ENCODE results near the gene CEP83. TPM values are rescaled to one million over a fixed set of nuclear protein-coding genes. Genes with fewer than 3 reads are reported as not detected.
A peak's percentile ranks its signal among the peaks of the same experiment; 100 is the strongest.

Gene CEP83
- total RNA-seq, 4 donors from 2014 or later, result 6.7 to 21.2 (median 8.3) TPM

DNA sequence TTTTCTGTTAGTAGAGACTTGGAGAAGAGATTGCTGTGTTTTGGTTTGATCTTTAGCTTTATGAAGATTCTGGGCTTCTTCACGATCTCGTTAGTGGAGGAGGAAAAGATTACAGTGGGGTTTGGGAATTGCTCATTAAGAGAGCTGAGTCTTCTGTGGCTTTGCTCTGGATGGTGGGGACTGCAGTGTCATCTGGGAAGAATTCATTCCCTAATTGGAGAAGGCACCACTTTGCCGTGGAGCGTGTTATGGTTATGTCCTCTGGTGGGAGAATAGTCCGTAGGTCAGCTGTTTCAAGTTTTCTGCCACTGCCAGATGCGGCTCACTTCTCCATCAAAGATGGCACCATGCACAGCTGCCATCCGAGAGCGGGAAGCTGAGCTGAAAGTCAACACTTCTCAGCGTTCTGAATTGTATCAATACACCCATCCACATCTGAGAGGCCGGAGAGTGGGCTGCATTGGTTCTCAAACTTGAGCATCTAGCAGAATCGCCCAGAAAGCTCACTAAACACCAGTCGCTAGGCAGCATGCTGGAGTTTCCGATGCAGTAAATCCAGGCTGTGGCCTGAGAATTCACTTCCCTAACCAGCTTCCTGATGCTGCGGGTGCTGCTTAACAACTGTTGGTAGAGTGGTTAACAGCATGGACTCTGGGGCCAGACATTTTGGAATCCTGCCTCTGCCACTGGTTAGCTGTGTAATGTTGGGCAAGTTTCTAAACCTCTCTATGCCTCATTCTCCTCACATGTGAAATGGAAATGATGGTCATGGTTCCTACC lies 193.5 kb downstream of the CEP83 start:
- no peaks in the 10 kb centered on the region for H3K27me3 ChIP-seq
- H3K4me1 ChIP-seq, result peaks cover 18 to 55% (median 53%) of the 10 kb centered on the region in 4 donors
- TF ChIP-seq EP300 (IDR thresholded peaks at IDR 0.05) (no peak), POLR2A (IDR thresholded peaks at IDR 0.05; ENCODE audit: low read depth) (no peak), POLR2AphosphoS5 (IDR thresholded peaks at IDR 0.05) (no peak)
- TF ChIP-seq, protein P1, sequence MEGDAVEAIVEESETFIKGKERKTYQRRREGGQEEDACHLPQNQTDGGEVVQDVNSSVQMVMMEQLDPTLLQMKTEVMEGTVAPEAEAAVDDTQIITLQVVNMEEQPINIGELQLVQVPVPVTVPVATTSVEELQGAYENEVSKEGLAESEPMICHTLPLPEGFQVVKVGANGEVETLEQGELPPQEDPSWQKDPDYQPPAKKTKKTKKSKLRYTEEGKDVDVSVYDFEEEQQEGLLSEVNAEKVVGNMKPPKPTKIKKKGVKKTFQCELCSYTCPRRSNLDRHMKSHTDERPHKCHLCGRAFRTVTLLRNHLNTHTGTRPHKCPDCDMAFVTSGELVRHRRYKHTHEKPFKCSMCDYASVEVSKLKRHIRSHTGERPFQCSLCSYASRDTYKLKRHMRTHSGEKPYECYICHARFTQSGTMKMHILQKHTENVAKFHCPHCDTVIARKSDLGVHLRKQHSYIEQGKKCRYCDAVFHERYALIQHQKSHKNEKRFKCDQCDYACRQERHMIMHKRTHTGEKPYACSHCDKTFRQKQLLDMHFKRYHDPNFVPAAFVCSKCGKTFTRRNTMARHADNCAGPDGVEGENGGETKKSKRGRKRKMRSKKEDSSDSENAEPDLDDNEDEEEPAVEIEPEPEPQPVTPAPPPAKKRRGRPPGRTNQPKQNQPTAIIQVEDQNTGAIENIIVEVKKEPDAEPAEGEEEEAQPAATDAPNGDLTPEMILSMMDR (IDR thresholded peaks at IDR 0.05), result no peak
- peak overlapping the region; percentile 46 to 83 (median 59) for H3K27ac ChIP-seq (replicated peaks in 1 of 4)
- no peaks in the 10 kb centered on the region for H3K36me3 ChIP-seq
- no peak for DNase-seq (ENCODE audit: extremely low spot score)
- H3K9me3 ChIP-seq, result no peaks in the 10 kb centered on the region
- 95% methylated on average over 13 of the region's 14 CpGs for WGBS
- no peak overlapping the region for H3K4me3 ChIP-seq
- intact Hi-C loops (cut with DNase I), result no loop called here

DNA sequence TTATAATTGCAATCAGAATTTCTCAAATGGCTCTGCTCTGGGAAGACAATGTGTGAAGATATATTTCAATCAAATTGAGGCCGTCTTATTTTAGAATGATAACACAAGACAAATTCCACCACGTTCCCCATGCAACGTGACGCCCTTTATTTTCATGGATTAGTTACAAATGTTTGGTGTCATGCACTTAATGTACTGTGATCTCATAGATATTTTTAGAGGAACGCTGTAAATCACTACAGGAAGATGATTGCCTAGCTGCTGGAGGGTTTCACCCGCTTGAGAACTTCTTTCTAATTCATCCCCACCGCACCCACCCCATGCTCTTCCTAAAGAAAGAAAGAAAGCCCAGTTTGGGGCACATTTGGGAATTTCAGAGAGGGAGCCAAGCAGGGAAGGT lies 194.1 kb downstream of the CEP83 start:
- Histone ChIP-seq H3K27me3 (no peaks in the 10 kb centered on the region), H3K4me1 (peaks cover 23 to 61% (median 59%) of the 10 kb centered on the region in 4 donors), H3K9me3 (no peaks in the 10 kb centered on the region), H3K36me3 (no peaks in the 10 kb centered on the region), H3K27ac (replicated peaks in 1 of 4) (peak overlapping the region; percentile 46 to 83 (median 59)), H3K4me3 (no peak overlapping the region)
- WGBS, result 74% methylated on average over 7 of the region's 7 CpGs
- DNase-seq (ENCODE audit: extremely low spot score), result no peak
- intact Hi-C loops (cut with DNase I), result no loop called here
- TF ChIP-seq, protein P1 (IDR thresholded peaks at IDR 0.05), result no peak
- no peak for TF ChIP-seq EP300 (IDR thresholded peaks at IDR 0.05)
- TF ChIP-seq POLR2AphosphoS5 (IDR thresholded peaks at IDR 0.05), result no peak
- no peak for TF ChIP-seq POLR2A (IDR thresholded peaks at IDR 0.05; ENCODE audit: low read depth)

DNA sequence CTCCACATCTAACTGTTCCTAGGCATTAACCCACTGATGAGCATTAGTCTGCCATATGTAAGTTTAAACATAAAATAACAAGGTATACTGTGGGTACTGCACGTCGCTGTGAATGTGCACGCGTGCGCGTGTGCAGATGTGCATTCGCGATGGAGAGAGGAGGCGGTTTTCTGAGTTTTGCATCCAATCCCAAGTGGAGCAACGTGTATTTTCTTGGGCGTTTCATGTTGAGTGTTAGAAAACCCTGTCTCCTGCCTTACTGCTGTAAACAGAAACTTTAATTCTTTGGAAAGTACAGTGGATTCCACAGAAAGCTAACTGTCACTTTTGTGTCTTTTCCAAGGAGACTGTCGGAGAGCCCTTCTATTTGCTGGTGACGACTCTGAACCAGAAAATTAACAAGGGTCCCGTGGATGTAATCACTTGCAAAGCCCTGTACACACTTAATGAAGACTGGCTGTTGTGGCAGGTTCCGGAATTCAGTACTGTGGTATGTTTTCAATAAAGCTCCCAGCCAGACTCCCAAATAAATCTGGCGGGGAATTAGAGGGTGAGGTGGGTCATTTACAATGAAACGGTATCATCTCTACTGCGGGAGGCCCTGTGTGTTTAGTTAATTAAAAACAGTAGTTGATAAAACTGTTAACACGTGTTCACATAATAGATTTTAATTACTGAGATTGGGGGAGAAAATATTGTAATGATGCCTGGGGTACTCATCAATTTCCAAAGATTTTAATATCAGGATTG lies 194.8 kb downstream of the CEP83 start:
- DNase-seq (ENCODE audit: extremely low spot score), result no peak
- no peaks in the 10 kb centered on the region for H3K9me3 ChIP-seq
- WGBS, result 85% methylated on average over 19 of the region's 19 CpGs
- no peak for TF ChIP-seq POLR2A (IDR thresholded peaks at IDR 0.05; ENCODE audit: low read depth)
- TF ChIP-seq, protein P1 (IDR thresholded peaks at IDR 0.05), result no peak
- no peak for TF ChIP-seq POLR2AphosphoS5 (IDR thresholded peaks at IDR 0.05)
- no peak for TF ChIP-seq EP300 (IDR thresholded peaks at IDR 0.05)
- peak overlapping the region in 2 of 4 donors; percentile 39 to 83 for H3K27ac ChIP-seq (replicated peaks in 1 of 4)
- peaks cover 23 to 64% (median 61%) of the 10 kb centered on the region in 4 donors for H3K4me1 ChIP-seq
- no peaks in the 10 kb centered on the region for H3K36me3 ChIP-seq
- no peaks in the 10 kb centered on the region for H3K27me3 ChIP-seq
- intact Hi-C loops (cut with DNase I), result no loop called here
- no peak overlapping the region for H3K4me3 ChIP-seq

DNA sequence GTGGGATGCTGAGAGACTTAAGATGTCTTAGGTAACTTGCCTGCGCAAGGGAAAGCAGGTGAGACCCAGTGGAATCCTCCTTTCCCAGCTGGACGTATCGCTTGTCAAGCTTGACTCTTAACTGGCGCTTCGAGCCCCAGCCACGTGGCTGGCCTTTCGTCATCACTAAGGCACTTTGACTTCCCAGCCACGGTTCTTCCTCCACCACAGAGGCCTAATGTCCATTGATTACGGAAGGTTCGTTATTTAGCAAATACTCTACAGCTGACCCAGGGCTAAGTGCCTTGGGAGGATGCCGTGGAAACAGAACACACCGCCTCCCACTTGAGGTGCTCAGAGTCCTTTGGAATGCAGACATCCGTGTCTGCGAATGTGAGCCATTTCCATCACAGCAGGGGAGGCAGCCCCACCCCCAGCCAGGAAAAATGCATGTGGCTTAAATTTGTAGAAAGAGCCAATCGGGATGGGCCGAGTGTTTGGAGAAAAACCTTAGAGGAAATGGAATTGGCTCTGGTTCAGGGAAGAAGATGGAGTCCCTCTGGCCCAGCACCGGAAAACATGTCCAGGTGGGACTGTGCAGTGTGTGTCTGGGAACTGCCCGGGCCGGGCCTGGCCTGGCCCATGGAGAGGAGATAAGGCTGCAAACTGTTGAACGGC lies 195.6 kb downstream of the CEP83 start:
- 69% methylated on average over 19 of the region's 20 CpGs for WGBS
- no peaks in the 10 kb centered on the region for H3K27me3 ChIP-seq
- TF ChIP-seq EP300 (IDR thresholded peaks at IDR 0.05) (no peak), POLR2A (IDR thresholded peaks at IDR 0.05; ENCODE audit: low read depth) (no peak), POLR2AphosphoS5 (IDR thresholded peaks at IDR 0.05) (no peak)
- TF ChIP-seq, protein P1 (IDR thresholded peaks at IDR 0.05), result no peak
- H3K4me1 ChIP-seq, result peaks cover 23 to 64% (median 61%) of the 10 kb centered on the region in 4 donors
- H3K27ac ChIP-seq (replicated peaks in 1 of 4), result peak overlapping the region; percentile 80 to 87 (median 84)
- no peaks in the 10 kb centered on the region for H3K9me3 ChIP-seq
- H3K36me3 ChIP-seq, result no peaks in the 10 kb centered on the region
- intact Hi-C loops (cut with DNase I), result no loop called here
- no peak overlapping the region for H3K4me3 ChIP-seq
- no peak for DNase-seq (ENCODE audit: extremely low spot score)
